HepG2 (cell line): Measurements from ENCODE around the gene ABCG1.

Experiments used
- CTCF ChIP-seq: sonication (generic); formaldehyde crosslinking; IDR thresholded peaks from 2 replicates; pipeline ENCODE4 v1.5.0; 2020; ENCODE audit warnings: mild to moderate bottlenecking, missing genetic modification reagents, moderate library complexity
- JARID2 ChIP-seq: sonication (generic); formaldehyde crosslinking; IDR thresholded peaks from 2 replicates; pipeline ENCODE4 v1.8.1; 2023; ENCODE audit warnings: missing genetic modification reagents, inconsistent platforms; ENCODE audit not compliant: insufficient replicate concordance
- POLR2AphosphoS5 ChIP-seq: IDR thresholded peaks from 2 replicates; pipeline ENCODE4 v1.6.1; 2012; ENCODE audit warnings: low read depth, low read length
- ZNF33A ChIP-seq: sonication (generic); formaldehyde crosslinking; IDR thresholded peaks from 2 replicates; pipeline ENCODE4 v1.5.1; 2020; ENCODE audit warnings: missing genetic modification reagents, mild to moderate bottlenecking, moderate library complexity, borderline replicate concordance
- ZNF530 ChIP-seq: sonication (generic); formaldehyde crosslinking; IDR thresholded peaks from 2 replicates; pipeline ENCODE4 v1.5.0; 2020; ENCODE audit warnings: low read depth, mild to moderate bottlenecking, missing genetic modification reagents
- ZNF629 ChIP-seq: sonication (generic); formaldehyde crosslinking; conservative IDR thresholded peaks from 2 replicates; pipeline ENCODE4 v1.5.0; 2020; ENCODE audit warnings: missing genetic modification reagents
- TF ChIP-seq, protein P1 (sequence below): sonication (generic); formaldehyde crosslinking; IDR thresholded peaks from 2 replicates; pipeline ENCODE4 v1.5.1; 2020; ENCODE audit warnings: mild to moderate bottlenecking, missing genetic modification reagents, borderline replicate concordance
- TF ChIP-seq, protein P2 (sequence below): sonication (generic); formaldehyde crosslinking; IDR thresholded peaks from 2 replicates; pipeline ENCODE4 v1.9.0; 2021; ENCODE audit warnings: missing genetic modification reagents, borderline replicate concordance
- TF ChIP-seq, protein P3 (sequence below): sonication (generic); formaldehyde crosslinking; IDR thresholded peaks from 2 replicates; pipeline ENCODE4 v1.5.0; 2020; ENCODE audit warnings: missing genetic modification reagents, mild to moderate bottlenecking, borderline replicate concordance

DNA sequence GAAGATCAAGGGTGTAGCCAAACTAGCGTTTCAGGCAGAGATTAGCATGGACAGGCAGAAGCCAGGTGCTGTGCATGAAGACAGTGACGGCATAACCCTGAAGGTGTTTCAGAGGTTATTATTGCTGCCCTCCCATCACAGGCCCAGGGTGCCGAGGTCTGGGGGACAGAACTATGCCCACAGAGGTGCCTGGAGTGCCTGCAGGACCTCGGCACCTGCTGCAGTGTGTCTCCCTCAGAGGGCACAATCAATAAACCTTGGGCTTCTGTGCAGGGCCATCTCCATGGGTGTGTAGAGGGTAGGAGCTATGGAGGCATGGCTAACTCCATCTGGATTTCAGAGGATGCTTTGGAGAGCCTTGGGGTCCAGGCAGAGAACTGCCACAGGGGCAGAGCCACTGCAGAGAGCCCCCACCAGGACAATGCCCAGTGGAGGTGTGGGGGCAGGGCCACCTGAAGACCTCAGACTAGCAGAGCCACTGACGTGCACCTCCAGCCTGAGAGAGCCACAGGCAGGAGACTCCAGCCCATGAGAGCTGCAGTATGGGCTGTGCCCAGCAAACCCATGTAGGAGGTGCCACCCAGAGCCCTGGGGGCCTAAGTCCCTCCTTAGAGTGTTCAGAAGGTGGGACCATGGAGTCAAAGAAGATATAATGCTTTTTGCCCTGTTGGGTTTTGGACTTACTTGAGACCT, 5.7 kb upstream of the ABCG1 start:
- TF ChIP-seq CTCF (CRISPR knock-in tag): no peak
- no peak for TF ChIP-seq POLR2AphosphoS5
- no peak for TF ChIP-seq ZNF530 (CRISPR knock-in tag)
- TF ChIP-seq, protein P1, sequence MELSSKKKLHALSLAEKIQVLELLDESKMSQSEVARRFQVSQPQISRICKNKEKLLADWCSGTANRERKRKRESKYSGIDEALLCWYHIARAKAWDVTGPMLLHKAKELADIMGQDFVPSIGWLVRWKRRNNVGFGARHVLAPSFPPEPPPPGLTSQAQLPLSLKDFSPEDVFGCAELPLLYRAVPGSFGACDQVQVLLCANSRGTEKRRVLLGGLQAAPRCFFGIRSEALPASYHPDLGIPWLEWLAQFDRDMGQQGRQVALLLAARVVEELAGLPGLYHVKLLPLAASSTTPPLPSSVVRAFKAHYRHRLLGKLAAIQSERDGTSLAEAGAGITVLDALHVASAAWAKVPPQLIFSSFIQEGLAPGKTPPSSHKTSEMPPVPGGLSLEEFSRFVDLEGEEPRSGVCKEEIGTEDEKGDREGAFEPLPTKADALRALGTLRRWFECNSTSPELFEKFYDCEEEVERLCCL (CRISPR knock-in tag): no peak
- no peak for TF ChIP-seq ZNF629 (CRISPR knock-in tag)
- TF ChIP-seq, protein P2, sequence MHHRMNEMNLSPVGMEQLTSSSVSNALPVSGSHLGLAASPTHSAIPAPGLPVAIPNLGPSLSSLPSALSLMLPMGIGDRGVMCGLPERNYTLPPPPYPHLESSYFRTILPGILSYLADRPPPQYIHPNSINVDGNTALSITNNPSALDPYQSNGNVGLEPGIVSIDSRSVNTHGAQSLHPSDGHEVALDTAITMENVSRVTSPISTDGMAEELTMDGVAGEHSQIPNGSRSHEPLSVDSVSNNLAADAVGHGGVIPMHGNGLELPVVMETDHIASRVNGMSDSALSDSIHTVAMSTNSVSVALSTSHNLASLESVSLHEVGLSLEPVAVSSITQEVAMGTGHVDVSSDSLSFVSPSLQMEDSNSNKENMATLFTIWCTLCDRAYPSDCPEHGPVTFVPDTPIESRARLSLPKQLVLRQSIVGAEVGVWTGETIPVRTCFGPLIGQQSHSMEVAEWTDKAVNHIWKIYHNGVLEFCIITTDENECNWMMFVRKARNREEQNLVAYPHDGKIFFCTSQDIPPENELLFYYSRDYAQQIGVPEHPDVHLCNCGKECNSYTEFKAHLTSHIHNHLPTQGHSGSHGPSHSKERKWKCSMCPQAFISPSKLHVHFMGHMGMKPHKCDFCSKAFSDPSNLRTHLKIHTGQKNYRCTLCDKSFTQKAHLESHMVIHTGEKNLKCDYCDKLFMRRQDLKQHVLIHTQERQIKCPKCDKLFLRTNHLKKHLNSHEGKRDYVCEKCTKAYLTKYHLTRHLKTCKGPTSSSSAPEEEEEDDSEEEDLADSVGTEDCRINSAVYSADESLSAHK (CRISPR knock-in tag): no peak
- no peak for TF ChIP-seq JARID2 (CRISPR knock-in tag)
- TF ChIP-seq, protein P3, sequence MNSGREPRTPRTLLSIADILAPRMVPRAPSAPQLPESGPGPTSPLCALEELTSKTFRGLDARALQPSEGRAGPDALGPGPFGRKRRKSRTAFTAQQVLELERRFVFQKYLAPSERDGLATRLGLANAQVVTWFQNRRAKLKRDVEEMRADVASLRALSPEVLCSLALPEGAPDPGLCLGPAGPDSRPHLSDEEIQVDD: no peak
- no peak for TF ChIP-seq ZNF33A
